Esophagus muscularis mucosa (tissue), 3 donors: ENCODE measurements around the gene IGF2R.

Experiments
- EP300 ChIP-seq: sonication (generic); formaldehyde crosslinking; IDR thresholded peaks from one replicate; pipeline ENCODE4 v1.6.1; 2017; ENCODE audit warnings: antibody characterized with exemption
- TF ChIP-seq, protein P1 (sequence below), 3 experiments: fragments of 200-600 bp in 2 of 3; fragments of 450-650 bp in 1 of 3; sonication (generic) in 2 of 3; IDR thresholded peaks; one replicate each; pipeline ENCODE4 v1.5.1; 2017 to 2019; ENCODE audit warnings: antibody characterized with exemption in 3 of 3, mild to moderate bottlenecking in 2 of 3, moderate library complexity in 1 of 3

DNA sequence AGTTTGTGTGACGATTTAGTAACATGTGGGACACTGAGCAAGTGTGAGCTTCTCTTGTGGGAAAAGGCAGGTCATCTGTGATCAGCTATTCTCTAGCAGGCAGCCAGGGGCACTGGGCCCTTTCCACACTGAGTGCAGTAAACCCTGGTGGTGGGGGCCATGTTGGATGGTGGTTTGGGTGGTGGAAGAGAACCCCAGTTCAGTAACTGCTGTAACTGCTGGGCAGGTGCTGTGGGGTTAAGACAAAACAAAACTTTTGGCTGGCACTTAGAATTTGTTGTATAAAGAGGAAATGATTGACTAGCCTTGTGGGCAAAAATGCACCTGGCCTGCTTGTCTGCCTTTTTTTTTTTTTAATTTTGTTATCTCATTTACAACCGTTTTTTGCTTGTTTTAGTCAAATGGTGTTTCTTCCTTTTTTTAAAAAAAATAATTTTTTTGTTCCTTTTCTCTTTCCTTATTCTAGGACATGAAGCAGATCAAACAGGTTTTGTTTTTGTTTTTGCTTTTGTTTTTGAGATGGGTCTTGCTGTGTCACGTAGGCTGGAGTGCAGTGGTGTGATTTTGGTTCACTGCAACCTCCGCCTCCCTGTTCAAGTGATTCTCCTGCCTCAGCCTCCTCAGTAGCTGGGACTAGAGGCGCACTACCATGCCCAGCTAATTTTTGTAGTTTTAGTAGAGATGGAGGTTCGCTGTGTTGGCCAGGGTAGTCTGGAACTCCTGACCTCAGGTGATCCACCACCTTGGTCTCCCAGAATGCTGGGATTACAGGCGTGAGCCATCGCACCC is 59.8 kb downstream of the IGF2R start:
- TF ChIP-seq, protein P1, sequence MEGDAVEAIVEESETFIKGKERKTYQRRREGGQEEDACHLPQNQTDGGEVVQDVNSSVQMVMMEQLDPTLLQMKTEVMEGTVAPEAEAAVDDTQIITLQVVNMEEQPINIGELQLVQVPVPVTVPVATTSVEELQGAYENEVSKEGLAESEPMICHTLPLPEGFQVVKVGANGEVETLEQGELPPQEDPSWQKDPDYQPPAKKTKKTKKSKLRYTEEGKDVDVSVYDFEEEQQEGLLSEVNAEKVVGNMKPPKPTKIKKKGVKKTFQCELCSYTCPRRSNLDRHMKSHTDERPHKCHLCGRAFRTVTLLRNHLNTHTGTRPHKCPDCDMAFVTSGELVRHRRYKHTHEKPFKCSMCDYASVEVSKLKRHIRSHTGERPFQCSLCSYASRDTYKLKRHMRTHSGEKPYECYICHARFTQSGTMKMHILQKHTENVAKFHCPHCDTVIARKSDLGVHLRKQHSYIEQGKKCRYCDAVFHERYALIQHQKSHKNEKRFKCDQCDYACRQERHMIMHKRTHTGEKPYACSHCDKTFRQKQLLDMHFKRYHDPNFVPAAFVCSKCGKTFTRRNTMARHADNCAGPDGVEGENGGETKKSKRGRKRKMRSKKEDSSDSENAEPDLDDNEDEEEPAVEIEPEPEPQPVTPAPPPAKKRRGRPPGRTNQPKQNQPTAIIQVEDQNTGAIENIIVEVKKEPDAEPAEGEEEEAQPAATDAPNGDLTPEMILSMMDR (IDR thresholded peaks at IDR 0.05) = no peak
- no peak for TF ChIP-seq EP300
